Measurements from ENCODE around the gene FRMD4B.

DNA sequence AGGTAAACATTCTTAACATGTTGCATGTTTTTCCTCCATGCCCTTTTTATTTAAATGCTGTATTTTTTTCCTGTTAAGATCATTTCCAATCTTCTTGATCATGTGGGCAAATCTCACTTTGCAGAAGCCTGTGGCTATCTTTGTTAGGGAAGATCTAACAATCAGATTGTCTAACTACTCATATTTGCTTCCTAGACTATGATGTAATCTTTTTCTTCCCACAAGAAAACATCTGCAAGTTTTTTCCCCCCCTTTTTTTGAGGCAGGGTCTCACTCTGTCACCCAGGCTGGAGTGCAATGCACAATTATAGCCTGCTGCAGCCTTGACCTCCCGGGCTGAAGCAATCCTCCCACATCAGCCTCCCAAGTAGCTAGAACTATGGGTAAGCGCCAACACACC is 248.5 kb downstream of the FRMD4B start:
- no peak for TF ChIP-seq CTCF (IDR thresholded peaks at IDR 0.05)
- TF ChIP-seq POLR2A (IDR thresholded peaks at IDR 0.05; ENCODE audit: low read depth), result no peak
- TF ChIP-seq EP300 (IDR thresholded peaks at IDR 0.05), result no peak

All from esophagus muscularis mucosa (tissue), 4 donors.